Left lung (tissue), 10 donors: Measurements from ENCODE around the gene LLGL2. TPM values are rescaled to one million over a fixed set of nuclear protein-coding genes. Genes with fewer than 3 reads are reported as not detected.

Experiments used
- ATAC-seq: fragments of 200-7000 bp; cut with Tn5 transposase; one replicate; pipeline ENCODE4 v1.9.1; 2020; ENCODE audit warnings: moderate library complexity
- DNase-seq, 4 donors: peaks; one replicate each; pipeline ENCODE4 v3.0.0-alpha.2; 2013 to 2020
- H3K27ac ChIP-seq, 2 donors: fragments of 200-600 bp; sonication (generic) in 1 of 2; one replicate each; pipeline versions ENCODE4 v1.5.0 to v1.8.0; 2020 to 2021
- H3K27me3 ChIP-seq, 2 donors: fragments of 200-600 bp; sonication (generic) in 1 of 2; one replicate each; pipeline versions ENCODE4 v1.5.0 to v1.8.0; 2020 to 2021
- H3K36me3 ChIP-seq, 2 donors: fragments of 200-600 bp; sonication (generic) in 1 of 2; one replicate each; pipeline versions ENCODE4 v1.5.0 to v1.8.0; 2020 to 2021
- H3K4me1 ChIP-seq, 2 donors: fragments of 200-600 bp; one replicate each; pipeline ENCODE4 v1.8.0; 2021
- H3K4me3 ChIP-seq, 2 donors: fragments of 200-600 bp; sonication (generic) in 1 of 2; one replicate each; pipeline versions ENCODE4 v1.5.0 to v1.8.0; 2020 to 2021; ENCODE audit warnings: mild to moderate bottlenecking in 1 of 2
- H3K9me3 ChIP-seq, 2 donors: fragments of 200-600 bp; sonication (generic) in 1 of 2; one replicate each; pipeline versions ENCODE4 v1.5.0 to v1.8.0; 2020 to 2021
- intact Hi-C, 2 donors: fragments of 100-400 bp; cut with DNase I; formaldehyde crosslinking; loops; one replicate each; pipeline versions ENCODE4 v1.11.2 to v1.14.2; 2022
- polyA plus RNA-seq, 6 donors: library from polyadenylated mRNA; unstranded; fragments of 120-200 nt; gene quantifications; one replicate each; pipeline ENCODE4 v1.2.1, GENCODE V29; 2013; ENCODE audit not compliant: insufficient read length in 6 of 6
- total RNA-seq, 2 donors: library from RNA; stranded (reverse); fragmentation: NEBNext Ultra II Directional; extraction: Animal tissue kit (Norgen Biotek cat#: 25700); gene quantifications; one replicate each; pipeline ENCODE4 v1.2.1, GENCODE V29; 2021
- TF ChIP-seq, protein P1 (sequence below), 2 donors: fragments of 200-600 bp; sonication (generic) in 1 of 2; IDR thresholded peaks; one replicate each; pipeline versions ENCODE4 v1.5.0 to v1.8.0; 2021; ENCODE audit warnings: antibody characterized with exemption in 2 of 2
- donor health status: DM: no; HTN: yes; CAD: no.
- donor health status: DM: no; HTN: no; CAD: no.

The LLGL2 gene
- total and polyA plus RNA-seq, 8 donors: 38.0 to 173 (median 53.1) TPM

DNA sequence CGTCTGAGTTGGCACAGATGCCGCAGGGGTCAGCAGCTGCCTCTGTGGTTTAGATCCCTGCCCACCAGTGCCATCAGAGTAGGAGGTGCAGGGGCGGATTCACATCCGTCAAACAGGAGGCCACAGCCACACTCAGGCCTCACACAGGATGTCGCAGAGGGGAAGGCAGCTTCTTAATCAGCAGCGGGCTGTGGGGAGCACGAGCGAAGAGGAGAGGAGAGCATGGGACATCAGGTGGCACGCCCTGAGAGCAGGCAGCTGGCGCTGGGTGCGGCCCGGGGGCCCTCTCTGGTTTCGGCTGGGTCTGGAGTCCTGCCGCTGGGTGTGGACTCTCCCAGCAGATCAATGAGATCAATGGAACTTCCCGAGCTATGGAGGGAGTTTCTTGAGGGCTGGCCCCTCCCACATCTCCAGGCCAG is 9.6 kb downstream of the LLGL2 start:
- ATAC-seq: peak; percentile 1
- peaks cover 4 to 17% of the 10 kb centered on the region in 2 donors for H3K4me1 ChIP-seq
- no peaks in the 10 kb centered on the region for H3K9me3 ChIP-seq
- peak in 1 of 4 donors; percentile 72 for DNase-seq
- peaks cover 0 to 9% of the 10 kb centered on the region in 2 donors for H3K36me3 ChIP-seq
- H3K4me3 ChIP-seq: no peak overlapping the region
- TF ChIP-seq, protein P1, sequence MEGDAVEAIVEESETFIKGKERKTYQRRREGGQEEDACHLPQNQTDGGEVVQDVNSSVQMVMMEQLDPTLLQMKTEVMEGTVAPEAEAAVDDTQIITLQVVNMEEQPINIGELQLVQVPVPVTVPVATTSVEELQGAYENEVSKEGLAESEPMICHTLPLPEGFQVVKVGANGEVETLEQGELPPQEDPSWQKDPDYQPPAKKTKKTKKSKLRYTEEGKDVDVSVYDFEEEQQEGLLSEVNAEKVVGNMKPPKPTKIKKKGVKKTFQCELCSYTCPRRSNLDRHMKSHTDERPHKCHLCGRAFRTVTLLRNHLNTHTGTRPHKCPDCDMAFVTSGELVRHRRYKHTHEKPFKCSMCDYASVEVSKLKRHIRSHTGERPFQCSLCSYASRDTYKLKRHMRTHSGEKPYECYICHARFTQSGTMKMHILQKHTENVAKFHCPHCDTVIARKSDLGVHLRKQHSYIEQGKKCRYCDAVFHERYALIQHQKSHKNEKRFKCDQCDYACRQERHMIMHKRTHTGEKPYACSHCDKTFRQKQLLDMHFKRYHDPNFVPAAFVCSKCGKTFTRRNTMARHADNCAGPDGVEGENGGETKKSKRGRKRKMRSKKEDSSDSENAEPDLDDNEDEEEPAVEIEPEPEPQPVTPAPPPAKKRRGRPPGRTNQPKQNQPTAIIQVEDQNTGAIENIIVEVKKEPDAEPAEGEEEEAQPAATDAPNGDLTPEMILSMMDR (IDR thresholded peaks at IDR 0.05): no peak
- H3K27ac ChIP-seq: peak overlapping the region; percentile 46 to 72
- intact Hi-C loops: no loop called here
- H3K27me3 ChIP-seq: no peaks in the 10 kb centered on the region

DNA sequence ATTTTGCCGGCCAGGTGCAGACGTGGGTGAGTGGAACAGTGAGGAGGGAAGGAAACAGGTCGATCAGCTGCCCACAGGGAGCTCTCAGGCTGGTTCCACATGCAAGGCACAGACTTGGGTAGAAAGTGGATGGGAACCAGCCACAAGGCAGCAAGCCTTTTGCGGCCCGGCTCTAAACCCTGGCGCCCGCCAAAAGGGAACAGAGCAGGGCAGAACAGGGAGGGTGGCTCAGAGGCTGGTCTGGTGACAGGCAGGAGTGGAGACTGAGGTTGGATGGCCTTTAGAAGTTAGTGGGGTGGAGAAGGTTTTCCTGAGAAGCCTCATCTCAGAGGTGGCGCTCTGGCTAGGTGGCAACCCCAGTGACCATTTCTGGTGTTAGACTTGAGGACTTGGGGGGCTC is 10.4 kb downstream of the LLGL2 start:
- intact Hi-C loops: no loop called here
- H3K27ac ChIP-seq: peak overlapping the region; percentile 46 to 72

DNA sequence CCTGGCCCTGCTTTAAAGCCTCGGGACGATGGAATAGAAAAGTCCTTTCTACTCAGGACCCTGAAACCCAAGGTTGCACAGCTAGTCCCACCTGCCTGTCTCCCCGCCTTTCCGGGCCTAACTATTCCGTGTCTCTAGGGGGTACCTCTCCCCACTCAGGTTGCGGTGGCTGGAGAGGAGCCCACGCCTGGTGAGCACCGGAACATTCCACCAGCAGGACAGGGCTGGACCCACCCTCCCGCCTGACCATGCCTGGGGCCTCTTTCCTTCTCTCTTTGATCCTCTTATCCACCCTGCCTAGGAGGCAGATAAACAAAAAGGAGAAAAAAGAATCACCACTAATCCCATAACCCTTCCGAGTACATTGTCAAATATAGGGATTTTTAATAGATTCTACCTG is 10.9 kb downstream of the LLGL2 start:
- no peak overlapping the region for H3K4me3 ChIP-seq
- no peaks in the 10 kb centered on the region for H3K27me3 ChIP-seq
- H3K4me1 ChIP-seq: peaks cover 0 to 10% of the 10 kb centered on the region in 2 donors
- no peak for DNase-seq
- peaks cover 0 to 9% of the 10 kb centered on the region in 2 donors for H3K36me3 ChIP-seq
- intact Hi-C loops: no loop called here
- H3K9me3 ChIP-seq: no peaks in the 10 kb centered on the region
- H3K27ac ChIP-seq: peak overlapping the region; percentile 46 to 72
- ATAC-seq: peak; percentile 42
- TF ChIP-seq, protein P1 (IDR thresholded peaks at IDR 0.05): no peak

More for the DNA sequence above, 10.4 kb downstream of the LLGL2 start:
- no peaks in the 10 kb centered on the region for H3K27me3 ChIP-seq
- no peaks in the 10 kb centered on the region for H3K9me3 ChIP-seq
- no peak overlapping the region for H3K4me3 ChIP-seq
- DNase-seq (no peak), ATAC-seq (no peak)
- peaks cover 0 to 9% of the 10 kb centered on the region in 2 donors for H3K36me3 ChIP-seq
- H3K4me1 ChIP-seq: peaks cover 4 to 13% of the 10 kb centered on the region in 2 donors
- TF ChIP-seq, protein P1 (IDR thresholded peaks at IDR 0.05): no peak

DNA sequence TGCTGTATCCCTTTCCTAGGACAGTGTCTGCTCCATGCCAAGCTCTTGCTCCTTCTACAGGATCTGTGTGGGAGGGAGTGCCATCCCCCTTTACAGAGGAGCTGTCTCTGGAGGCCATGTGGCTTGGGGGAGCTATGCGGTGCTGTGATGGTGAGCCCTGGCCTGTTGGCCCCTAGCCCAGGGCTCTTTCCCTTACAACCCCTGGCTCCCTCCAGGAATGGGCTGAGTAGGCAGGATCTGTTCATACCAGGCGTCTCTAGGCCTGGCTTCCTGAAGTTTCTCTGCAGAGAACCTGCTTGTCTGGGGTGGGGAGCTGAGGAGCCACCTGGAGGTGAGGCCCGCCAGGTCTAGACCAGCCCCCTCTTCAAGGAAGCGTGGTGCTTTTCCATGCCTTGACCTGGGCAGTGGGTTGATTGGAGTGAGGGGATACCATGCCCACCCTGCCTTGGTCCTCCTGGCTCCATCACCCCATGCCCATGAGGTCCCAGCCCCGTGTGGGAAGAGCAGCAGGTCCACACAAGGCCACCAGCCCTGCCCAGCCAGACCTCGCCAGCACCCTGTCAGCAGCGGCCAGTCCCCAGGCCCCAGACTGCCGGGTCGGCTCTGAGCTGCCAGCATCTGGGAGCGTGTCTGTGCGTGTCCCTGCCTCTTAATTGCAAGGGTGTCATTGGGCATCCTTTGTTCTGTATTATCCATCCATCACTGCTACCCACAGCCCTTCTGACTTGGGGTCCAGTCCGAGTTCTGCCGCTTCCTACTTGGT is 14.7 kb downstream of the LLGL2 start:
- intact Hi-C loops: no loop called here
- H3K27me3 ChIP-seq: no peaks in the 10 kb centered on the region
- no peak overlapping the region for H3K27ac ChIP-seq
- H3K4me1 ChIP-seq: peaks cover 5 to 7% of the 10 kb centered on the region in 2 donors
- no peaks in the 10 kb centered on the region for H3K9me3 ChIP-seq
- DNase-seq (no peak), ATAC-seq (no peak)
- H3K4me3 ChIP-seq: no peak overlapping the region
- peaks cover 0 to 8% of the 10 kb centered on the region in 2 donors for H3K36me3 ChIP-seq
- TF ChIP-seq, protein P1 (IDR thresholded peaks at IDR 0.05): no peak

DNA sequence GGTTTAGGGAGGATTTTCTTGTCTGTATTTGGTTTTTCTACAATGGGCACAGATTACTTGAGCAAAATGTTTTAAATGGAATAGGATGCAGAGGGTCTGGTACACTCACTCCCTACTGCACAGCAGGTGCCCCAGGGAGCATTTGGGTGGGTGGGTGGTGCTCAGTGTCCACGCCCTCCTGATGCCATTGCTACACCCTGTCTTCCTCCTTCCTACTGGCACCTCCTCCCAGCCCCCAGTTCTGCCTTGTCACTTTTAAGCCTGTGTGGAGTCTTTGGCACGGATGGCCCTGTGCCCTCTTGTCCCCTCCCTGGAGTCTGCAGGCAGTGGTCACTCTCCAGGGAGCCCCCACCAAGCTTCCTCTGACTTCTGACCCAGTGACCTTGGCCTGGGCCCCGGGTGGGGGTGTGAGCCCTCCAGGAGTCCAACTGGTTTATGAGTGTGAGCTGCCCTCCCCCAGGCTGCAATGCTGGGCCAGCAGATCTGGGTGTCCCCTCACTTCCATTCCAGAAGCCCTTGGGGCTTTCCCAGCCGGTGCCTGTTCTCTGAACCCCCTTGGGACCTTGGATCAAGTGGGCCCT is 15.5 kb downstream of the LLGL2 start:
- Histone ChIP-seq H3K9me3 (no peaks in the 10 kb centered on the region), H3K27me3 (no peaks in the 10 kb centered on the region), H3K4me1 (peaks cover 5% of the 10 kb centered on the region in 2 donors), H3K36me3 (peaks cover 0 to 8% of the 10 kb centered on the region in 2 donors), H3K4me3 (no peak overlapping the region), H3K27ac (no peak overlapping the region)
- DNase-seq: no peak
- TF ChIP-seq, protein P1 (IDR thresholded peaks at IDR 0.05): no peak
- no peak for ATAC-seq
- intact Hi-C loops: no loop called here
